Esophagus muscularis mucosa (tissue), 4 donors: ENCODE data around the gene TRRAP. TPM values are rescaled to one million over a fixed set of nuclear protein-coding genes. Genes with fewer than 3 reads are reported as not detected.
"Not testable (repeated sequence)": the region's sequence is repeated elsewhere in the genome, so short reads cannot be mapped to it uniquely, and the experiment has no call there.

Experiments
- DNase-seq: peaks from one replicate; pipeline ENCODE4 v3.0.0-alpha.2; 2017; ENCODE audit errors: extremely low spot score
- H3K27ac ChIP-seq, 4 donors: fragments of 200-600 bp; sonication (generic); replicated peaks in 1 of 4; 1 replicate in 3 of 4; 2 replicates in 1 of 4; pipeline ENCODE4 v1.5.1; 2016 to 2019; ENCODE audit warnings: mild to moderate bottlenecking in 1 of 4
- H3K27me3 ChIP-seq, 4 donors: fragments of 200-600 bp; sonication (generic); one replicate each; pipeline versions ENCODE4 v1.5.1 to v1.6.0; 2016 to 2019
- H3K36me3 ChIP-seq, 4 donors: fragments of 200-600 bp; sonication (generic); one replicate each; pipeline ENCODE4 v1.5.1; 2016 to 2019
- H3K4me1 ChIP-seq, 4 donors: fragments of 200-600 bp; sonication (generic); one replicate each; pipeline ENCODE4 v1.5.1; 2016 to 2019
- H3K4me3 ChIP-seq, 4 donors: fragments of 200-600 bp; sonication (generic); 1 replicate in 2 of 4; 2 replicates in 2 of 4; pipeline ENCODE4 v1.5.1; 2016 to 2019; ENCODE audit warnings: mild to moderate bottlenecking in 4 of 4, moderate library complexity in 1 of 4
- H3K9me3 ChIP-seq, 4 donors: fragments of 200-600 bp; sonication (generic); 1 replicate in 3 of 4; 2 replicates in 1 of 4; pipeline ENCODE4 v1.5.1; 2016 to 2019
- EP300 ChIP-seq: sonication (generic); formaldehyde crosslinking; IDR thresholded peaks from one replicate; pipeline ENCODE4 v1.6.1; 2017; ENCODE audit warnings: antibody characterized with exemption
- POLR2A ChIP-seq: fragments of 450-650 bp; IDR thresholded peaks from one replicate; pipeline ENCODE4 v1.6.1; 2017; ENCODE audit warnings: antibody characterized with exemption, moderate library complexity, mild to moderate bottlenecking, low read depth
- POLR2AphosphoS5 ChIP-seq, 2 donors: sonication (generic); formaldehyde crosslinking; IDR thresholded peaks; one replicate each; pipeline ENCODE4 v1.6.1; 2017; ENCODE audit warnings: antibody characterized with exemption in 2 of 2
- WGBS: methylation state at CpG from one replicate; pipeline ENCODE4 v1.1.5; 2018; 5-methylcytosine and 5-hydroxymethylcytosine counted together
- intact Hi-C: fragments of 100-400 bp; cut with DNase I; formaldehyde crosslinking; loops from one replicate; pipeline ENCODE4 v1.15.1; 2023
- total RNA-seq, 4 donors: library from RNA; depleted of rRNA; stranded (reverse); fragments of >200 nt; gene quantifications; one replicate each; pipeline versions ENCODE4 v1.1.0 to v1.2.1, GENCODE V29; 2016
- TF ChIP-seq, protein P1 (sequence below), 3 experiments: fragments of 200-600 bp in 2 of 3; fragments of 450-650 bp in 1 of 3; sonication (generic) in 2 of 3; IDR thresholded peaks; one replicate each; pipeline ENCODE4 v1.5.1; 2017 to 2019; ENCODE audit warnings: antibody characterized with exemption in 3 of 3, mild to moderate bottlenecking in 2 of 3, moderate library complexity in 1 of 3

Gene TRRAP
- total RNA-seq, 4 donors from 2014 or later, result 22.9 to 38.0 (median 29.7) TPM

DNA sequence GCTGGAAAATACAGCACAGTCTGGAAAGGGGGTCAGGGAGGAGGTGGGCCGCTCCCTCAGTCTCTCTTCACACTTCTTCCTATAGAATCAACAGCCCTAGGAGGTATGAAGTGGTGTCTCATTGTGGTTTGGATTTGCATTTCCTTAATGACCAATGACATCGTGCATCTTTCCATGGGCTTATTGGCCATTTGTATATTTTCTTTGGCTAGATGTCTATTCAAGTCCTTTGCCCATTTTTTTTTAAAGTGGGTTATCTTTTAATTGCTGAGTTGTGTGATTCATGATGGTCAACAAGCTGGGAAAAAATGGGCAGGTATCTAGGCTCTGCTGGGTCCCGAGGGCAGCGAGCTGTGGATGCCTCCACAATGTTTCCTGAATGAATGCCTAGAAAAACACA, 37.6 kb upstream of the TRRAP start:
- Histone ChIP-seq H3K27ac (no peak overlapping the region), H3K4me3 (no peak overlapping the region), H3K4me1 (peaks cover 0 to 3% (median 0%) of the 10 kb centered on the region in 4 donors), H3K36me3 (no peaks in the 10 kb centered on the region), H3K9me3 (no peaks in the 10 kb centered on the region), H3K27me3 (peaks cover 0 to 41% (median 0%) of the 10 kb centered on the region in 4 donors)
- TF ChIP-seq POLR2A, result no peak
- TF ChIP-seq, protein P1, sequence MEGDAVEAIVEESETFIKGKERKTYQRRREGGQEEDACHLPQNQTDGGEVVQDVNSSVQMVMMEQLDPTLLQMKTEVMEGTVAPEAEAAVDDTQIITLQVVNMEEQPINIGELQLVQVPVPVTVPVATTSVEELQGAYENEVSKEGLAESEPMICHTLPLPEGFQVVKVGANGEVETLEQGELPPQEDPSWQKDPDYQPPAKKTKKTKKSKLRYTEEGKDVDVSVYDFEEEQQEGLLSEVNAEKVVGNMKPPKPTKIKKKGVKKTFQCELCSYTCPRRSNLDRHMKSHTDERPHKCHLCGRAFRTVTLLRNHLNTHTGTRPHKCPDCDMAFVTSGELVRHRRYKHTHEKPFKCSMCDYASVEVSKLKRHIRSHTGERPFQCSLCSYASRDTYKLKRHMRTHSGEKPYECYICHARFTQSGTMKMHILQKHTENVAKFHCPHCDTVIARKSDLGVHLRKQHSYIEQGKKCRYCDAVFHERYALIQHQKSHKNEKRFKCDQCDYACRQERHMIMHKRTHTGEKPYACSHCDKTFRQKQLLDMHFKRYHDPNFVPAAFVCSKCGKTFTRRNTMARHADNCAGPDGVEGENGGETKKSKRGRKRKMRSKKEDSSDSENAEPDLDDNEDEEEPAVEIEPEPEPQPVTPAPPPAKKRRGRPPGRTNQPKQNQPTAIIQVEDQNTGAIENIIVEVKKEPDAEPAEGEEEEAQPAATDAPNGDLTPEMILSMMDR (IDR thresholded peaks at IDR 0.05), result no peak
- TF ChIP-seq EP300, result no peak
- TF ChIP-seq POLR2AphosphoS5 (IDR thresholded peaks at IDR 0.05), result no peak
- intact Hi-C loops, result loop anchor here (1.0 kb wide), 1 partner anchor 407 kb away; no protein-coding TSS in a partner anchor
- no peak for DNase-seq
- 58% methylated on average over 4 of the region's 4 CpGs for WGBS

DNA sequence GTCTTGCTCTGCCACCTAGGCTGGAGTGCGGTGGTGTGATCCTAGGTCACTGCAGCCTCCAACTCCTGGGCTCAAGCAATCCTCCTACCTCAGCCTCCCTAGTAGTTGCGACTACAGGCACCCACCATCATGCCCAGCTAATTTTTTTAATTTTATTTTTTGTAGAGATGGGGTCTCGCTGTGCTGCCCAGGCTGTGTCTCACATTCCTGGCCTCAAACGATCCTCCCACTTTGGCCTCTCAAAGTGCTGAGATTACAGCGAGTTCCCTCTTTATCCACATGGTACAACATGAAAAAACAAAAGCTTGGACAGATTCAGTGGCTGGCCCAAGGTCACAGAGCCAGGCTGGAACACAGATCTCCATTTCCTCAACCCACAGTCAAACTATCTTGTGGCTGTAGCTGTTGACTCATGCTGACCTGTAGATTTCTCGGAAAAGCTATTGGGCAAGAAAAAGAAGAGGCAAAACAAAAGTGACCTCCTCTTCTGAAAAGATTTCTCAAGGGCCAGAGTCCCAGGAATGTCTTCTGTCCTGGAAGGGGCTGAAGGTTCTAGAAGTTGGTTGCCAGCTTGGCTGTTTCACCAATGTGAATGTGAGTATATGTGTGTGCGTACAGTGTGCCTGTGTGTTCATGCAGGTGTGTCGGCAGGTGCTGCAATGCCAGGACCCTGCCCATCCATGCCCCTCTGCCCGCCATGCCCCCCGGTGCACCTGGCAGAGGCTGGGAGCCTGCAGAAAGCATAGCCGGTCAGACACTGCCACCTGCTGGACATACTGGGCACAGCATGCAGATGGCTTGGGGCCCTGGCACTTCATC, 36.9 kb upstream of the TRRAP start:
- Histone ChIP-seq H3K4me3 (no peak overlapping the region), H3K4me1 (peaks cover 0 to 3% (median 0%) of the 10 kb centered on the region in 4 donors), H3K9me3 (no peaks in the 10 kb centered on the region), H3K27ac (no peak overlapping the region), H3K36me3 (no peaks in the 10 kb centered on the region), H3K27me3 (peaks cover 0 to 35% (median 0%) of the 10 kb centered on the region in 4 donors)
- no peak for DNase-seq
- 48% methylated on average over 11 of the region's 11 CpGs for WGBS
- TF ChIP-seq, protein P1 (IDR thresholded peaks at IDR 0.05), result peak in 2 of 3 experiments; percentile 92 to 96
- no peak for TF ChIP-seq POLR2AphosphoS5 (IDR thresholded peaks at IDR 0.05)
- no peak for TF ChIP-seq POLR2A
- TF ChIP-seq EP300, result no peak
- intact Hi-C loops, result loop anchor here (1.0 kb wide), 1 partner anchor 408 kb away; no protein-coding TSS in a partner anchor

DNA sequence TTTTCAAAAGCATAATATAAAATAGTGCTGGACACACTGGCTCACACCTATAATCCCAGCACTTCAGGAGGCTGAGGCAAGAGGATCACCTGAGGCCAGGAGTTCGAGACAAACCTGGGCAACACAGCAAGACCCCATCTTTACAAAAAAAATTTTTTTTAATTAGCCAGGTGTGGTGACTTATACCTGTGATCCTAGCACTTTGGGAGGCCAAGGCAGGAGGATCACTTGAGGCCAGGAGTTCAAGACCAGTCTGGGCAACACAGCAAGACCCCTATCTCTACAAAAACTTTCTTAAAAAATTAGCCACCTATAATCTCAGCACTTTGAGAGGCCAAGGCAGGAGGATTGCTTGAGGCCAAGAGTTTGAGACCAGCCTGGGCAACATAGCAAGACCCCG, 35.8 kb upstream of the TRRAP start:
- H3K4me3 ChIP-seq, H3K4me1 ChIP-seq, intact Hi-C loops, H3K9me3 ChIP-seq, H3K27ac ChIP-seq, H3K36me3 ChIP-seq, DNase-seq: not testable (repeated sequence)
- 85% methylated on average over 2 of the region's 2 CpGs for WGBS
- H3K27me3 ChIP-seq, result peaks cover 0 to 25% (median 0%) of the 10 kb centered on the region in 4 donors

DNA sequence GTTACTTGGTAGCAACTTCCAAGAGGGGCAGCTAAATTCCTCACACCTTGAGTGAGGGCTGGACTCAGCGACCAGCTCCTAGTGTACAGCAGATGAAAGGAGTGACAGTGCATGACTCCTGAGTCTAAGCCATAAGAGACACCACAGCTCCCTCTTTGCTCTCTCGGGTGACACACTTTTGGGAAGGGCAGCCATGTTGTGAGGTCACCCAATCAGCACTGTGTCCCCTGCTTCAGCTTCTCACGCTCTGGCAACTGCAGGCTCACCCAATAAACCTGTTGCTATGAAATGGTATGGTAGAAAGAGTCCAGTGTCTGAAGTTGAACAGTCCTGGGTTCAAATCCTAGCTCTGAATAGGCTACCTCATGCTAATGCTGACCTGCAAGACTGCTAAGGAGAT, 29.4 kb upstream of the TRRAP start:
- intact Hi-C loops, result no loop called here

DNA sequence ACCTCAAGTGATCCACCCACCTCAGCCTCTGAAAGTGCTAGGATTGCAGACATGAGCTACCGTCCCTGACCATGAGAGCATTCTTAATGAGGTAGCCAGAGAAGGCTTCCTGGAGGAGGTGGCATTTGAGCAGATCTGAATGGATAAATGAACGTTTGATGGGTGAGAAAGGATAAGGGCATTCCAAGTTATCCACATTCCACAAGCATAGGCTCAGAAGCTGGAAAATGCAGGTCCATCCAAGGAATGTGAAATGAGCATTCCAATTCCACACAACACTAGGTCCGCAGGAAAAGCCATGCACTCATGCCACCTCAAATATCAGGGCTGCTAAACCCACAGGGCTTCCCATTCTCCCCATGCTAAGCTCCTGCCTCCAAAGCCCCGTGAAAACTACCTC, 25.5 kb upstream of the TRRAP start:
- H3K9me3 ChIP-seq, result peaks cover 0 to 17% (median 14%) of the 10 kb centered on the region in 4 donors
- H3K4me3 ChIP-seq, result no peak overlapping the region
- intact Hi-C loops, result no loop called here
- WGBS, result 73% methylated on average over 4 of the region's 4 CpGs
- H3K36me3 ChIP-seq, result no peaks in the 10 kb centered on the region
- no peaks in the 10 kb centered on the region for H3K4me1 ChIP-seq
- no peak for TF ChIP-seq POLR2A
- TF ChIP-seq, protein P1 (IDR thresholded peaks at IDR 0.05), result no peak
- no peak for TF ChIP-seq EP300
- no peak for TF ChIP-seq POLR2AphosphoS5 (IDR thresholded peaks at IDR 0.05)
- H3K27me3 ChIP-seq, result peaks cover 0 to 30% (median 0%) of the 10 kb centered on the region in 4 donors
- no peak overlapping the region for H3K27ac ChIP-seq
- no peak for DNase-seq

More for the DNA sequence above, 29.4 kb upstream of the TRRAP start:
- Histone ChIP-seq H3K27me3 (peaks cover 0 to 14% (median 0%) of the 10 kb centered on the region in 4 donors), H3K4me1 (no peaks in the 10 kb centered on the region), H3K27ac (no peak overlapping the region), H3K36me3 (no peaks in the 10 kb centered on the region), H3K4me3 (no peak overlapping the region), H3K9me3 (peaks cover 0 to 19% (median 14%) of the 10 kb centered on the region in 4 donors)
- 83% methylated on average over 3 of the region's 3 CpGs for WGBS
- DNase-seq, result no peak
- TF ChIP-seq EP300 (no peak), POLR2AphosphoS5 (IDR thresholded peaks at IDR 0.05) (no peak)
- TF ChIP-seq, protein P1 (IDR thresholded peaks at IDR 0.05), result no peak
